Natural killer cell (primary cell): Measurements from ENCODE around the gene PRMT7. TPM values are rescaled to one million over a fixed set of nuclear protein-coding genes. Genes with fewer than 3 reads are reported as not detected.

ENCODE experiments used
- ATAC-seq, 3 donors: fragments of 150-1000 bp in 2 of 3; fragments of 200-7000 bp in 1 of 3; cut with Tn5 transposase; 1 replicate in 1 of 3; 2 replicates in 2 of 3; pipeline ENCODE4 v1.10.0; 2021; ENCODE audit warnings: mild to moderate bottlenecking in 2 of 3, moderate library complexity in 2 of 3
- DNase-seq, 2 donors: peaks; one replicate each; pipeline versions ENCODE4 v3.0.0 to v3.0.0-alpha.2; 2013 to 2021; ENCODE audit warnings: mixed read lengths in 1 of 2
- H3K27ac ChIP-seq: one replicate; pipeline ENCODE4 v1.5.1; 2013; ENCODE audit warnings: mild to moderate bottlenecking, low read length
- H3K27me3 ChIP-seq: one replicate; pipeline ENCODE4 v1.6.1; 2013; ENCODE audit warnings: low read length; ENCODE audit not compliant: control insufficient read depth, insufficient read depth
- H3K36me3 ChIP-seq: one replicate; pipeline ENCODE4 v1.6.1; 2013; ENCODE audit warnings: low read length; ENCODE audit not compliant: control insufficient read depth, insufficient read depth
- H3K4me1 ChIP-seq: one replicate; pipeline ENCODE4 v1.6.1; 2013; ENCODE audit warnings: low read length; ENCODE audit not compliant: control insufficient read depth, insufficient read depth
- H3K4me3 ChIP-seq: one replicate; pipeline ENCODE4 v1.5.1; 2013; ENCODE audit warnings: low read length
- H3K9me3 ChIP-seq: one replicate; pipeline ENCODE4 v1.6.1; 2013; ENCODE audit warnings: low read length; ENCODE audit not compliant: control insufficient read depth, insufficient read depth
- H3K27ac Mint-ChIP-seq, 2 donors: one replicate each; pipeline ENCODE4 v1.8.0; 2022; ENCODE audit warnings: mild to moderate bottlenecking in 2 of 2, mixed read lengths in 2 of 2, moderate library complexity in 1 of 2
- H3K27me3 Mint-ChIP-seq, 2 donors: one replicate each; pipeline ENCODE4 v1.8.0; 2022; ENCODE audit warnings: low read depth in 2 of 2, mixed read lengths in 2 of 2
- H3K36me3 Mint-ChIP-seq: one replicate; pipeline ENCODE4 v1.8.0; 2022; ENCODE audit warnings: mixed read lengths
- H3K4me1 Mint-ChIP-seq, 2 donors: one replicate each; pipeline ENCODE4 v1.8.0; 2022; ENCODE audit warnings: mixed read lengths in 2 of 2
- H3K4me3 Mint-ChIP-seq: one replicate; pipeline ENCODE4 v1.8.0; 2022; ENCODE audit warnings: mild to moderate bottlenecking, moderate library complexity, mixed read lengths
- H3K9me3 Mint-ChIP-seq, 2 donors: one replicate each; pipeline ENCODE4 v1.8.0; 2022; ENCODE audit warnings: mixed read lengths in 2 of 2
- WGBS: methylation state at CpG from one replicate; pipeline ENCODE4 v1.1.7; 2013; ENCODE audit warnings: missing lambda C conversion rate; ENCODE audit not compliant: insufficient coverage; 5-methylcytosine and 5-hydroxymethylcytosine counted together
- intact Hi-C: fragments of 100-400 bp; cut with micrococcal nuclease; formaldehyde crosslinking; loops from one replicate; pipeline ENCODE4 v1.14.2; 2022
- total RNA-seq, 4 donors: library from RNA; stranded (reverse); fragments of 120-200 nt in 1 of 4; gene quantifications; one replicate each; pipeline versions ENCODE4 v1.2.3 to v1.2.4, GENCODE V29; 2013 to 2022
- TF ChIP-seq, protein P1 (sequence below): fragments of 200-600 bp; IDR thresholded peaks from one replicate; pipeline ENCODE4 v1.8.0; 2022; ENCODE audit warnings: antibody characterized with exemption

The PRMT7 gene
- total RNA-seq, 3 donors from 2014 or later (not counting 1 experiment from before 2014, with no cell fraction given), result 60.7 to 84.7 (median 68.2) TPM

DNA sequence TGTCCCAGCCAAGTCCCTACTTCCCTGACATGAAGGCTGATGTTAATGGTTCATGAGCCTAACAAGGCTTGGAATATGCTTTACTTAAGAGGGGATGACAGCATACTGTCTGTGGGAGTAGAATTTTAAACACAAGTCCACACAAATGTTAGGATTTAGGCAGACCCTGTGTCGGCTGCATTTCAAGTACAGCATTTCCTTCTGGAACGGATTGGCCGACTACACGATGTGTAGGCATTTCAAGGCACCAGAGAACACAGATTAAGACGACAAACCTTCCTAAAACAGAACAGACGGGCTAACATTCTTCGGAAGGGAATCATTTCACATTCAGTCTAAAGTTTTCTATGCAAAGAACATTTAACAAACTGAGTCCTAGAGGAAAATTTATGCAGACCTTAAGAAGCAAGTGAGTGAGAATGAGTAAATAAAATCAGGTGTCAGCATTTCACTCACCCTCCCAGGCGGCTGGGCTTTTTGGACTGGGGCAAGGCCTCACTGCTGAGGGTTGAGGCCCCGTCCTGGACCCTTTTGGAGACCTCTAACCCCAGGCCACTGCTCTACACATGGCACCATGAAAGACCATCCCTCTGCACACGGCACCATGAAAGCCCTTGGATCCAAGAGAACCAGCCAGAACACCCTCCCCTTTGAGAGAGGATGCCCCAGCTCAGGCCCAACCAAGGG lies 70.0 kb downstream of the PRMT7 start:
- no peak overlapping the region for H3K4me3 ChIP-seq
- no peaks in the 10 kb centered on the region for H3K36me3 ChIP-seq
- no peaks in the 10 kb centered on the region for H3K27me3 ChIP-seq
- no peak overlapping the region for H3K27ac ChIP-seq
- TF ChIP-seq, protein P1, sequence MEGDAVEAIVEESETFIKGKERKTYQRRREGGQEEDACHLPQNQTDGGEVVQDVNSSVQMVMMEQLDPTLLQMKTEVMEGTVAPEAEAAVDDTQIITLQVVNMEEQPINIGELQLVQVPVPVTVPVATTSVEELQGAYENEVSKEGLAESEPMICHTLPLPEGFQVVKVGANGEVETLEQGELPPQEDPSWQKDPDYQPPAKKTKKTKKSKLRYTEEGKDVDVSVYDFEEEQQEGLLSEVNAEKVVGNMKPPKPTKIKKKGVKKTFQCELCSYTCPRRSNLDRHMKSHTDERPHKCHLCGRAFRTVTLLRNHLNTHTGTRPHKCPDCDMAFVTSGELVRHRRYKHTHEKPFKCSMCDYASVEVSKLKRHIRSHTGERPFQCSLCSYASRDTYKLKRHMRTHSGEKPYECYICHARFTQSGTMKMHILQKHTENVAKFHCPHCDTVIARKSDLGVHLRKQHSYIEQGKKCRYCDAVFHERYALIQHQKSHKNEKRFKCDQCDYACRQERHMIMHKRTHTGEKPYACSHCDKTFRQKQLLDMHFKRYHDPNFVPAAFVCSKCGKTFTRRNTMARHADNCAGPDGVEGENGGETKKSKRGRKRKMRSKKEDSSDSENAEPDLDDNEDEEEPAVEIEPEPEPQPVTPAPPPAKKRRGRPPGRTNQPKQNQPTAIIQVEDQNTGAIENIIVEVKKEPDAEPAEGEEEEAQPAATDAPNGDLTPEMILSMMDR, result no peak
- 92% methylated on average over 10 of the region's 10 CpGs for WGBS
- no peaks in the 10 kb centered on the region for H3K9me3 ChIP-seq
- Mint-ChIP-seq H3K9me3 (no peaks in the 10 kb centered on the region), H3K27ac (no peak overlapping the region), H3K4me3 (no peak overlapping the region), H3K27me3 (no peaks in the 10 kb centered on the region), H3K36me3 (no peaks in the 10 kb centered on the region), H3K4me1 (peaks cover 0 to 4% of the 10 kb centered on the region in 2 donors)
- peaks cover 13% of the 10 kb centered on the region for H3K4me1 ChIP-seq
- intact Hi-C loops, result no loop called here
- DNase-seq (no peak), ATAC-seq (no peak)

GRCh38 chr16:68381363-68381724 lies 70.5 kb downstream of the PRMT7 start:
- Mint-ChIP-seq H3K27ac (no peak overlapping the region), H3K27me3 (no peaks in the 10 kb centered on the region), H3K9me3 (no peaks in the 10 kb centered on the region), H3K36me3 (no peaks in the 10 kb centered on the region), H3K4me3 (no peak overlapping the region), H3K4me1 (peaks cover 0 to 4% of the 10 kb centered on the region in 2 donors)
- intact Hi-C loops, result no loop called here
- TF ChIP-seq, protein P1, result no peak
- WGBS, result 93% methylated on average over 6 of the region's 7 CpGs
- H3K27me3 ChIP-seq, result no peaks in the 10 kb centered on the region
- no peak overlapping the region for H3K4me3 ChIP-seq
- ATAC-seq (no peak), DNase-seq (no peak)
- H3K4me1 ChIP-seq, result peaks cover 13% of the 10 kb centered on the region
- H3K27ac ChIP-seq, result no peak overlapping the region
- H3K36me3 ChIP-seq, result no peaks in the 10 kb centered on the region
- H3K9me3 ChIP-seq, result no peaks in the 10 kb centered on the region

GRCh38 chr16:68382296-68382718 lies 71.5 kb downstream of the PRMT7 start:
- no peak overlapping the region for H3K4me3 Mint-ChIP-seq
- Histone ChIP-seq H3K4me3 (no peak overlapping the region), H3K36me3 (no peaks in the 10 kb centered on the region), H3K9me3 (no peaks in the 10 kb centered on the region), H3K27ac (no peak overlapping the region), H3K27me3 (no peaks in the 10 kb centered on the region), H3K4me1 (peaks cover 13% of the 10 kb centered on the region)
- no peaks in the 10 kb centered on the region for H3K27me3 Mint-ChIP-seq
- ATAC-seq (peak in 2 of 3 donors; percentile 31 to 59), DNase-seq (peak in 1 of 2 donors; percentile 21)
- H3K27ac Mint-ChIP-seq, result no peak overlapping the region
- TF ChIP-seq, protein P1, result peak; percentile 11
- no peaks in the 10 kb centered on the region for H3K9me3 Mint-ChIP-seq
- H3K36me3 Mint-ChIP-seq, result no peaks in the 10 kb centered on the region
- peaks cover 0 to 4% of the 10 kb centered on the region in 2 donors for H3K4me1 Mint-ChIP-seq
- intact Hi-C loops, result no loop called here
- WGBS, result 60% methylated on average over 5 of the region's 5 CpGs

DNA sequence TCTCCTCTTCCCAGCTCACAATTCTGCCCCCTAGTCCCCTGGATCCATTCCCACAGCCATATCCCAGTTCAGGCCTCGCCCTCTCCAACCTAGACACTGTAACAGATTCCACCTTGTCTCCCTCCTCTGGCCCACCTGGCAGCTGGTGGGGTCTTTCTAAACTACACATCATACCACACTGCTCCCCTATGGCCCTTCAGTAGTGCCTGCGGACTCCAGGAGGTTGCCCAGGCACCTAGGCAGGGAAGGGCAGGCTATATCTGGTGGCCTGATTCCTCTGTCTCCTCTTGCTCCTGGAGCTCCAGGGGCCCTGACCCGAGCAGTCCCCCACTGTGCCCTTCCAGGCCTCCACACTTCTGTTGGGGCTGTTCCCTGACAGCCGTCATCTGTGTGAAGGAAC lies 73.0 kb downstream of the PRMT7 start:
- Mint-ChIP-seq H3K36me3 (no peaks in the 10 kb centered on the region), H3K4me3 (no peak overlapping the region), H3K27me3 (no peaks in the 10 kb centered on the region), H3K27ac (no peak overlapping the region), H3K4me1 (peaks cover 0 to 4% of the 10 kb centered on the region in 2 donors), H3K9me3 (no peaks in the 10 kb centered on the region)
- Histone ChIP-seq H3K4me1 (peaks cover 13% of the 10 kb centered on the region), H3K4me3 (no peak overlapping the region), H3K9me3 (no peaks in the 10 kb centered on the region), H3K27me3 (no peaks in the 10 kb centered on the region), H3K27ac (no peak overlapping the region), H3K36me3 (no peaks in the 10 kb centered on the region)
- DNase-seq, result no peak
- no peak for ATAC-seq
- intact Hi-C loops, result no loop called here
- WGBS, result 90% methylated on average over 4 of the region's 4 CpGs
- TF ChIP-seq, protein P1, result no peak
